ENCODE results near the gene CPLX3.

Gene CPLX3

DNA sequence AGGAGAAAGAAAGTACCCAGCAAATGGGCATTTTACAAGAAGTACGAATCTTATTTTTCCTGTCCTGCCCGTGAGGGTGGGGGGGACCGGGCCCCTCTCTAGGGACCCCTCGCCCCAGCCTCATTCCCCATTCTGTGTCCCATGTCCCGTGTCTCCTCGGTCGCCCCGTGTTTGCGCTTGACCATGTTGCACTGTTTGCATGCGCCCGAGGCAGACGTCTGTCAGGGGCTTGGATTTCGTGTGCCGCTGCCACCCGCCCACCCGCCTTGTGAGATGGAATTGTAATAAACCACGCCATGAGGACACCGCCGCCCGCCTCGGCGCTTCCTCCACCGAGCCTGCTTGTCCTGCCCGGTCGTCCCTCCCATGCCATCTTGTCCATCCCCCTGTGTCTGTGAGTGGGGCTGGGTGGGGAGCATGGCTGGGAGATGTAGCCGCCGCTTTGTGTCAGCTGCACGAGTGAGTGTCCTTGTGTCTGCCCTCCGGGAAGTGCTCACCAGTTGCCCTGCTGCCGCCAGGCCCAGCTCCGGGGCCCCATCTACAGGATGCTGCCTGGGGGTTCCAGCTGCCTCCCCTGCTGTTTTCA is 23.5 kb upstream of the CPLX3 start:
- DNase-seq (ENCODE audit: low read depth in 2 of 2): no peak

DNA sequence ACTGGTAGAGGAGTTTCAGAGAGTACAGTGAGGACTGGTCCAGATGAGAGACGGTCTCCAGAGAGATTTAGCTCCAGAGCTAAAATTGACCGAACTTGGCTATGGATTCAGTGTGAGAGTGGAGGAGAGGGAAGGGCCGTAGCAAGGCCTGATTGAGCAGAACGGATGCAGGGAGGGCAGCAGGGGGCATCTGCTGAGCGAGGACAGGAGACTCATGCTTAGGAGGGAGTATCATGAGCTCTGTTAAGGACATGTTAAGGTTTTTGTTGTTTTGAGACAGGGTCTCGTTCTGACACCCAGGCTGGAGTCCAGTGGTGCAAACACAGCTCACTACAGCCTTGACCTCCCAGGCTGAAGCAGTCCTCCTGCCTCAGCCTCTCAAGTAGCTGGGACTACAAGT is 21.5 kb upstream of the CPLX3 start:
- DNase-seq (ENCODE audit: low read depth in 2 of 2): no peak

DNA sequence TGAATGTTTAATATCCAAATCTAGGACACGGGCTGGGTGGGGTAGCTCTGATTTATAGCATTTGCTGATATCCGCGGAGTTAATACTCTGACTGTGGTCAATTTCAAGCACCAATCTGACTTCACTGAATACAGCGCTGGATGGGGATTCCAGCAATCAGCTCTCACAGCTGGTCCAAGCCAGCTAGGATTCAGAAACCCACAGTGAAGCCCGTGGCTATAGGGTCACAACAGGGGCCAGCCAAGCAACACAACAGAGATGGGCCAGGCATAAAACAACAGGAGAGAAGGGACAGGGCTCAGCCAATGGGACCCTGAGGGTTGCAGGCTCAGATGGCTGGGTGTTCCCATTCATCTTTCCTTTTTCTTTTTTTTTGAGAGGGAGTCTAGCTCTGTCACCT is 19.1 kb upstream of the CPLX3 start:
- DNase-seq (ENCODE audit: low read depth in 2 of 2): no peak

DNA sequence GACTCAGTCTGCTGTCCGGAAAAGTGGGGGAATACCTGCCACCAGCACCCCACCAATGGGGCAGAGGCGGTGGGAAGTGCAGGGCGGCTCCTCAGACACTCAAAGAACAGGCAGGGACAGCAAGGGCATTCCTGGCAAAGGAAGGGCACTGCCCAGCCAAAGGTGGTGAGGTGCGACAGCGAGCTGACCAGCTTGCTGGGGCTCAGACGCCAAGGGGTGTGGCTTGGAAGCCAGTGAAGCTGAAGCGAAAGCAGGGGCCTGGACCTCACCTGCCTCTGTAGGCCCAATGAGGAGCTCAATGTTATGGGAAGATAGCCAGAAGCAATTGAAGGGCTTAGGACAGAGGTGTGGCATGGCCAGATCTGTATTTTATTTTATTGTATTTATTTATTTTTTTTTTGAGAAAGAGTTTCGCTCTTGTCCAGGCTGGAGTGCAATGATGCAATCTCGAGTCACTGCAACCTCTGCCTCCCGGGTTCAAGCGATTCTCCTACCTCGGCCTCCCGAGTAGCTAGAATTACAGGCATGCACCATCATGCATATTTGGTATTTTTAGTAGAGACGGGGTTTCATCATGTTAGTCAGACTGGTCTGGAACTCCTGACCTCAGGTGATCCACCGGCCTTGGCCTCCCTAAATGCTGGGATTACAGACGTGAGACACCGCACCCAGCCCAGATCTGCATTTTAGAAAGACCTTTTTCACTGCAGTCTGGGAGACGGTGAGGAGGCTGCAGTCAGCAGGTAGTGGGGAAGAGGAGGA is 18.2 kb upstream of the CPLX3 start:
- DNase-seq (ENCODE audit: low read depth in 2 of 2): no peak

DNA sequence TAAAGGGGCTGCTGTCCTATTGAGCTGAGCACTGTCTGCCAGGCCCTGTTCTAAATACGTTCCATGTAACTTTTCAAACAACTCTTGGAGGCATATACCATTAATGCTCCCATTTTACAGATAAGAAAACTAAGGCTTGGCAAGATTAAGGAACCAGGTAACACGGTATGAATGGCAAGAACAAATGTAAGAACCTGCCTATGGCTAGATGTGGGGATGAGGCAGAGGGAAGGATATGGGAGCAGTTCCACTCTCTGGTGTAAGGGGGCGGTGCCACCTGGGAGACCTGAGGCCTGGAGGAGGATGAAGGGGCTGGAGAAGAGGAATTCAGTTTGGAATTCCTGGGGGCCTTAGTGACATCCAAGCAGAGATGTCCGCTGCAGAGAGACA is 17.6 kb upstream of the CPLX3 start:
- DNase-seq (ENCODE audit: low read depth in 2 of 2): no peak

DNA sequence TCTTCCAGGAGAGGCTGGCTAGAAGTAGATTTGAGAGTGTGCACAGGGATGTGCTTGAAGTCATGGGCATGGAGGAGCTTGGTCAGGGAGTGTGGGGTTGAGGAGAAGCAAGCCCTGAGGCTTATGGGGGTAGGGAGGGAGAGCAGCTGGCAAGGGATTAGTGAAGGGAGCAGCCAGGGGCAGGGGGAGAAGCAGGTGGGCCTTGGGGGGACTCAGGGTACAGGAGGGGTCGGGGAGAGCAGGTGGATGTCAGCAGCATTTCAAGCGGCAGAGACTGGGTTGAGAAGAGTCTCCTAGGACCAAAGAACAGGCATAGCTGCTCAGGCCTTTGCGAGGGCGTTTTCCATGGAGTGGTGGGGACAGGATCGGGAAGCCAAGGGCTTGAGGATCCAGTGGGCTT is 17.2 kb upstream of the CPLX3 start:
- no peak for DNase-seq (ENCODE audit: low read depth in 2 of 2)

DNA sequence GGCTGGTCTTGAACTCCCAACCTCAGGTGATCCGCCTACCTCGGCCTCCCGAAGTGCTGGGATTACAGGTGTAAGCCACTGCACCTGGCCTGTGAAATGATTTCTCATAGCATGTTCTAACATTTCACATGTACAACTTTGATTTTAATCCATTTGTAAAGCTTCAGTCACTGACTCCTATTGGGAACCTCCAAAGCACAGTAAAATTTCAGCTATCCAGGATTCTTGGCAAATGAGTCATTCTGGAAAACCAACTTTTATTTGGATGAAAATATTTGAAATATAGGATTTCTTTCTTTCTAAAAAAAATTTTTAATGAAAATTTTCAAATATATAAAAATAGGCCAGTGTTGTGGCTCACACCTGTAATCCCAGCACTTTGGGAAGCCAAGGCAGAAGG is 16.5 kb upstream of the CPLX3 start:
- no peak for DNase-seq (ENCODE audit: low read depth in 2 of 2)

DNA sequence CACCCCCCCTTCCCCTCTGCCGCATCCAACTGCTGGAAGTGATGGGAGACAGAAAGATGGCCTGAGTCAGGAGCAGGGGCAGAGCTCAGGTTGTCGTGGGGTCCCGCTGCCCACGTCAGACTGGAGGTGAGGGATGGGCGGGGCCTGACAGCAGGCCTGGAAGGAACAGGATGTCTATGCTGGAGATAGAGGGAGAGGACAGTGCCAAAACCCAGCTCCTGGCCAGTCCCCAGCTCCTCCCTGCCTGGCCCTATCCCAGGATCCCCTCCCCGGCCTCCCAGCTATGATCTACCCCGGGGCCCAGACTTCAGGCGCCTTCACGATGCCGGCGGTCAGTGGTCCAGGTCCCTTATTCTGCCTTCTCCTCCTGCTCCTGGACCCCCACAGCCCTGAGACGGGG is 13.9 kb upstream of the CPLX3 start, which contains the start of gene LMAN1L:
TSS of gene LMAN1L (plus strand) at position 303 of the 400 bp plus-strand sequence. CDS start at position 323, 20 bp downstream.
- no peak for DNase-seq (ENCODE audit: low read depth in 2 of 2)

DNA sequence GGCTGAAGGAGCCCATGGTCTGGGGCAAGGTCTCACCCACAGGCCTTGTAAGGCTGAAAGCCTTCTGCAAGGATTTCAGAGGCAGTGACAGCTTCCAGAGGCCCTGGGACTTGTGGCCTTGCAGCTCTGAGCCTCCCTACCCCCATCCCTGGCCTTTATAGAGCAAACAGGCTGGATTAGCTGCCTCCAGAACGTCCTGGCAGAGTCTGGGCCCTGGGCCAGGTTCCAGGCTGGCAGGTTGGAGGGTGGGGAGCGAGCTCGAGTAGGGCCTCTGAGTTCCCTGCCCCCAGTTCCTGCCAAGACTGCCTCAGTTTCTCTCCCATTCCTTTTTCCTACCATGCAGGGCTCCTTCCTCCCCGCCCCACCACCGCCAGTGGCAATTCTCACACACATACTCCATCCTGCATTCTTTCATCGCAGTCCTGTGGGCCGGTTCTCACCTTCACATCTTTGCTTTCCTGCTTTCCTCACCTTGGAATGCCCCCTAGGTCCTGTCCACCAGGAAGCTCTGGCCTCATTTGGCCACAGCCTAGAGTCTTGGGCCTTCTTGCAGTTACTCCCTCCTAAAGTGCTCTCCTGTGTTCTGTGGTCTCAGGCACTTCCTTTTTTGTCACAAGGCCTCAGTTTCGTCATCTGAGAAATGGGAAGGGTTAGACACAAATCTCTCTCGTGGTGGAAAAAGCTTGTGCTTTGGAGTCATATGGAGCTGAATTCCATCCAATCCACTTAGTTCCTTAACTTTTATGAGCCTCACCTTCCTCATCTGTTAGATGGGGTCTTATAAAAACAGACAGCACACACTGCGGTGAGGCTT is 11.1 kb upstream of the CPLX3 start:
- no peak for DNase-seq (ENCODE audit: low read depth in 2 of 2)

DNA sequence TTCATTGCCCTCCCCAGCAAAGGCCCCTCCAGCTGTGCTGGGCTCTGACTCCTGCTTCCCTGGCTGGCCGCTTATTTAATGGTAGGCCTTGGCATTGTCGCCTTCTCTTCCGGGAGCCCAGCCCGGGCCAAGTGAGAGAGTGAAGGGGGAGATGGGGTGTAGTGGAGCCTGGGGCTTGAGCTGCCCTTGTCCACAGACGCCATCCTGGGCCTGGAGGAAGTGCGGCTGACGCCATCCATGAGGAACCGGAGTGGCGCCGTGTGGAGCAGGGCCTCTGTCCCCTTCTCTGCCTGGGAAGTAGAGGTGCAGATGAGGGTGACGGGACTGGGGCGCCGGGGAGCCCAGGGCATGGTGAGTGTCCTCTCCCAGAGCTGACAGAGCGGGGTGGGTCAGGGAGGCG is 10.5 kb upstream of the CPLX3 start:
- no peak for DNase-seq (ENCODE audit: low read depth in 2 of 2)

DNA sequence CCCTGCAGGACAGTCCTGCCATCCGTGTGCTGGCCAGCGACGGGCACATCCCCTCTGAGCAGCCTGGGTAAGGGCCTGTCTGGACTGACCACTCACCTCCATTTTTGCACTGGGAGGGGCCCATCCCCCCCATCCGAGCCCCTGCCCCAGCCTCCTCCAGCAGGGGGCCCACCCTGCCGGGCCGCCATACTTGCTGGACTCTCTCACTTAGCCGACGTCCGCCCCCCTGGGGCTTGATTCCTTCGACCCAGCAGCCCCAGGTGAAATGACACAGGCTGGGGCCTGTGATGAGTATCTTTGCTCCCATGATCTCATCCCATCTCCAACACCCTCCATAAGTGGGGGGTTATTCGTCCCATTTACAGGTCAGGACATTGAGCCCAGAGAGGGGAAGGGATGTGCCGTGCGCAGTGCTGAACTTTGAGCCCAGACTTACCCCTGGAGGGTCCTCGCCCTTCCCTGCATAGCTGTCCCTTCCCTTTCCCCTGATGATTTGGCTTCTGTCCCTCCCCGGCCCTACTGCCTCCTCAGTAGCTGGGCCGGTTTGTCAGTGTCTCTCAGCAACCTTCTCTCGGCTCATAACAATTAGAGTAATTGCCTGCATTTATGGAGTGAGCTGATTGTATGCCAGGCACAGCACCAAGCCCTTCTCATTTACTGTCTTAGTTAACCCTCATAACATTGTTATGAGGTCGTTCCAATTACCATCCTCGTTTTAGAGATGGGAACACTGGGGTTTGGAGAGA is 9.6 kb upstream of the CPLX3 start:
- DNase-seq (ENCODE audit: low read depth in 2 of 2): no peak

DNA sequence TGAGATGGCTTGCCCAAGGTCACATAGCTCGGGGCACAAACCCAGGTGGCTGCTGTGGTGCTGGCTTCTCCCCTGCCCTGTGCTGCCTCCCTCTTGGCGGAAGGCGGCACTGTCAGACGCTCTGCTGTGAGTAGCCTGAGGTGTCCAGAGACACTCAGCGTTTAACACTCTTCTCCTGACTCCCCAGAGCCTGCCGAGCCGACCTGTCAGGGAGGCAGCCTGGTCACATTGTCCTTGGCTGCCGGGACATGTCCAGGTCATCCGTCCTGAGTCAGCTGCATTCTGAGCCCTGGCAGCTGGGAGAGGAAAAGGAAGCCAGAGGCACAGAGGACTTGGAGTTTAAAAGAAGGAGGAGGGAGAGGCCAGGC is 9.1 kb upstream of the CPLX3 start:
- no peak for DNase-seq (ENCODE audit: low read depth in 2 of 2)

DNA sequence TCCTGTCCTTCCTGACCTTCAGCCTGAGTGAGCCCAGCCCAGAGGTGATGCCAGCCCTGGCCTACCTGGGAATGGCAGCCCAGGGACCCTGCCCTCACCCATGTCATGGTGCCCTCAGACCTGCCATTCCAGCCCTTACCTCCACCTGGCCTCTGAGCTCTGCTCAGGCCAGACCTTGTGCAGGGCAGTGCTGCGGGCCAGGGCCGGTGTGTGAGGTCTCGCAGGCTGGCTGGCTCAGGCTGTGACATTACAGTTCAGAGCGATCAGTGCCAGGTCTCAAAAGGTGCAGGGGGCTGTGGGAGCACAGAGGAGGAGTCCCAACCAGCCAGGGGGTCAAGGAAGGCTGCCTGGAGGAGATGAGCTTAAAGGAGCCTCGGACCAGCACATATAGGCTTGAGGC is 6.4 kb upstream of the CPLX3 start:
- no peak for DNase-seq (ENCODE audit: low read depth in 2 of 2)

DNA sequence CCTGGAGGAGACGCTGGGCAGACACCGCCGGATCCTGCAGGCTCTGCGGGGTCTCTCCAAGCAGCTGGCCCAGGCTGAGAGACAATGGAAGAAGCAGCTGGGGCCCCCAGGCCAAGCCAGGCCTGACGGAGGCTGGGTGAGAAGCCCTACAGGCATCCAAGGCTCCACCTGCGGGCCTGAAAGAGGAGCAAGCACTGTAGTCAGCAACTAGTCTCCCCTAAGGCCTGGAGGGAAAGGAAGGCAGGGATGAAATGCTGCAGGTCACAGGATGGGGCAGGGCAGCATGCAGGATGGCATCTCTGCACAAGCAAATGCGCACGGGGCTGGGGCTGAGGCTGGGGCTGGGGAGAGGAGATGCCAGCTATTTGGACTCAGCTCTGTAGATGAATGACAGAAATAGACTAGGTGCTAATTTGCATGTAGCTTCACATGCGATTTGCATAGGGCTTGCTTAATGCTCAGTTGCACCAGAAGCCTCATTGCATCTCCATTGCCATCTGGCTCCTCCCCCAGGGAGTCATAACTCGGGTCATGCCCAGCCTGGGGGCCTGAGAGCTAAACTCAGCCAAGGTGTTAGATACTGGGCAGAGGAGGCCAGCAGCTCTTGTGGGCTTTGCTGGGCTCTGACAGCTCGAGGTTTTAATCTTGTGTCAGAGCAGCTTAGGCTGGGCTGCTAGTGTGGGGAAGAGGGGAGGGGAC is 5.2 kb upstream of the CPLX3 start:
- no peak for DNase-seq (ENCODE audit: low read depth in 2 of 2)

DNA sequence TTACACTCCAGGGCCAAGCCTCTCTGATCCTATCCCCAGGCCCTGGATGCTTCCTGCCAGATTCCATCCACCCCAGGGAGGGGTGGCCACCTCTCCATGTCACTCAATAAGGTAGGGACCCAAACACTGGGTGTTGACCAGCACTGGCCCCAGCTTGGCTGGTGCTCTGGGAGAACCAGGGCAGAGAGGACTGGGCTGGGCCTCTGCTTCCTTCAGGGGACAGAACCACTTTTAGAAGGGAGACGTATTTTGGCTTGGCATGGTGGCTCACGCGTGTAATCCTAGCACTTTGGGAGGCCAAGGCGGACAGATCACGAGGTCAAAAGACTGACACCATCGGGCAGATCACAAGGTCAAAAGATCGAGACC is 4.7 kb upstream of the CPLX3 start:
- DNase-seq (ENCODE audit: low read depth in 2 of 2): no peak

DNA sequence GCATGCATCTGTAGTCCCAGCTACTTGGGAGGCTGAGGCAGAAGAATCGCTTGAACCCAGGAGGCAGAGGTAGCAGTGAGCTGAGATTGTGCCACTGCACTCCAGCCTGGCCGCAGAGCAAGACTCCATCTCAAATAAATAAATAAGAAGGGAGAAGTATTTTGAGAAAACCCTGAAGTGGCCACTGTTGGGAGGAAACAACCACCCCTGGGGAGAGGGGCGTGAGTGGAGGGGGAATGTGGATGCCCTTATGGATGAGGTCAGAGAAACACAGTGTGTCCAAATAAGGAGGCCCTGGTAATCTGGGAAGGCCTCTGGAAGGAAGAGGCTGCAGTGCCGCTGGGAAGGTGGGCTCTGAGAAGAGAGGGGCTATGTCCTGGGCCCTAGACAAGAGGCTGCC is 4.2 kb upstream of the CPLX3 start:
- DNase-seq (ENCODE audit: low read depth in 2 of 2): no peak

DNA sequence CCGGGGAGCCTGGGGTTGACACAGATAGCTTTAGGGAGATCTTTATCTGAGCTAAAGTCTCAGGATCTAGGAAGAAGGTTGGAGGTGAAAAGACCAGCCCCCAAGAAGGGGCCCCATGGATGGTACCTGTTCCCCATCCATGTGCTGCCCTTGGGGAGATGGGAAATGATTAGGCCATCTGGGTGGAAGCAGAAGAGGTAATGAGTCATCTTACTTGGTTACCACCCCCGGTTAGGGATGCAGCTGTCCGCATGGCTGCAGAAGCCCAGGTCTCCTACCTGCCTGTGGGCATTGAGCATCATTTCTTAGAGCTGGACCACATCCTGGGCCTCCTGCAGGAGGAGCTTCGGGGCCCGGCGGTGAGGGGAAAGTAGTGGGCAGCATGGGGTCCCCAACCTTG is 3.1 kb upstream of the CPLX3 start:
- no peak for DNase-seq (ENCODE audit: low read depth in 2 of 2)

DNA sequence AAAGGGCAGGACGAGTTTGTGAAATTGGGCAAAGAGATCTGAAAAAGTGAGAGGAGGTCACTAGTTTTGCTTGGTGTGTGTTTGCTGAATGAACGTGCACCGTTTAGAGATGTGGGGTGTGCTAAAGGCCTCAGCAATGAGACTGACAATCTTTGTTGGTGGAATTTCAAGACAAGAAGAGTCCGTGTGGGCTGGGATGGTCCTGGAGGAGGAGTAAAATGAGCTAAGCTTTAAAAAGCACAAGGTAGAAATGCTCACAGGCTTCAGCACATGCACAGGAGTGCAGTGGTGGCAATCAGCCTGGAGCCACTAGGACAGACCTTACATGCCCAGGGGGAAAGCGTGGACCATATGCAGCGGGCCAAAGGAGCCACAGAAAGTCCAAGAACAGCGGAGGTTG is 1.5 kb upstream of the CPLX3 start:
- DNase-seq (ENCODE audit: low read depth in 2 of 2): no peak

DNA sequence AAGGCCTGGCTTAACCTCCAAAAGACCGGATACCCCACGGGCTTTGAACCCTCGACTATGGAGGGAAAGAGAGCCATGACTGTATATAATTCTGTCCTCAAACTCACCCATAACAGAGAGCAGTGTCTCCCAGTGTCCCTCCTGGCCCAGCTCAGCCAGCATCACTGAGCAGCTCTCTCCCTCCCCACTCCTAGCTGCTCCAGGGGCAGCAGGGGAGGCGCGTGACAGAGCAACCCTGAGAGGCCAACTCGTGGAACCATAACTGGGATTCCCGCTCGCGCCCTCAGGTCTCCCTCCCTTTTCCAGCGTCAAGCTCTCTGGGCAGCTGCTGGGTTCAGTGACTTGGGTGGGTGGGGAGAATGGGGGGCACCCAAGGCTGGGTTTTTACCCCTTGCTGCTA is 561 bp upstream of the CPLX3 start:
- no peak for DNase-seq (ENCODE audit: low read depth in 2 of 2)

DNA sequence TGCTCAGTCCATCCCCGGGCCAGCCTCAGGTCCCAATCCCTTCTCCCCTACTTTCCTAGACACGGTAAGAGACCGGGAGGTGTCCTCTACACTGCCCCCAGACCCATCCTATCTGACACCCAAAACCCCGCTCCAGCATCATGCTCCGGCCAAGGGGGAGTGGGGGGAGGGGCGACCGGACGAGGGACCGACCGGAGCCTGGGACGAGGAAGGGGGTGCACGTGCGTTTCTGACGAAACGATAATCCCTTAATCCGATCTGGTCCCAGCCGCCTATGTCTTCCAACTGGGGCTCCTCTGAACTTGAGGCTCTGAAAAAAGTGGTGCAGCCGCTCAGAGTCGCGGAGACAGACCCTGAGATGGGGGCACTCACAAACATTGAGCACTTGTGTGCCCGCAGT is 494 bp downstream of the CPLX3 start:
- no peak for DNase-seq (ENCODE audit: low read depth in 2 of 2)

DNA sequence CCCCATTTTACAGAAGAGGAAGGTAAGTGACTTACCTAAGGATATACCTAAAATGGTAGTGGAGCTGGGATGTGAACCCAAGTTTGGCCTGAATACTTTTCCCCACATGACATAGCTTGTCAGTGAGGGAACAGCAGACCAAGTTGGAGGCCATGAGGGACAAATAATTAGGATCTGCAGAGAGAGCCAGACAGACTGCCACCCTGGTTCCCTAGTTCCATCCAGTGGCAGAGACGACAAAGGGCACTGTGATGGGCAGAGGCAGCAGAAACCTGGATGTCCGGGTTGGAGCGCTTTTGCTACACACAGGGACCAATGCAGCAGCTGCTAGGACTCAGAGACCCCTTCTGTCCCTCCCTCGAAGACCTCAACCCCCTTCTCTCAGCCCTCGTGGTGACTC is 1.2 kb downstream of the CPLX3 start:
- no peak for DNase-seq (ENCODE audit: low read depth in 2 of 2)

DNA sequence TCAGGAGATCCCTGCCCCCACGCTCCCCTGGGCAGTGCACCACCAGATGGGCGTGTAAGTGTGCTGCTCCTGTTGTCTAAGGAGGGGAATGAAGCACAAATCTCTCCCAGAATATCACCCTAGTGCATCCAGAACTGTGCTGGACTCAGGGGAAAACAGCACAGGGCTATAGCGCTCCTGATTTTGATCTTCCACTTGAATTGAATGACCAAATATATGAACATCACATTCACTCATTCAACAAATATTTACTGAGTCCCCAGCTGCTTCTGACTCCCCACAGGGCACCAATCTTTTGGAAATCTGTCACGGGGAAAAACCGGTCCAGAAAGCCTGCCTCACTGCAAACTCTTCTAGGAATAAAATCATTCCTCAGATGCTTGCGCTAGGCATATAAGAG is 2.4 kb downstream of the CPLX3 start:
- no peak for DNase-seq (ENCODE audit: low read depth in 2 of 2)

Data from stimulated activated CD8-positive, alpha-beta memory T cell treated with anti-CD3 and anti-CD28 coated beads, Interleukin-15, amount 100 ng/mL, for 4 hours (primary cell).